Liver (tissue), 3 donors: ENCODE results near the gene TPRG1L.

Experiments used
- CTCF ChIP-seq: fragments of 150-350 bp; IDR thresholded peaks from 2 replicates; pipeline ENCODE4 v1.5.1; 2017; ENCODE audit warnings: improper control_type of control experiment, low read depth, low read length; ENCODE audit not compliant: missing input control
- FOXA1 ChIP-seq: IDR thresholded peaks from 2 replicates; pipeline ENCODE4 v1.6.1; 2016; ENCODE audit warnings: antibody characterized with exemption
- JUND ChIP-seq, 2 donors: IDR thresholded peaks; 2 replicates each; pipeline ENCODE4 v1.6.1; 2016; ENCODE audit warnings: antibody characterized with exemption in 2 of 2
- RAD21 ChIP-seq, 2 donors: IDR thresholded peaks; 2 replicates each; pipeline ENCODE4 v1.6.1; 2016; ENCODE audit warnings: antibody characterized with exemption in 2 of 2, mild to moderate bottlenecking in 2 of 2
- SP1 ChIP-seq: IDR thresholded peaks from 2 replicates; pipeline ENCODE4 v1.6.1; 2018; ENCODE audit warnings: antibody characterized with exemption, mild to moderate bottlenecking
- TAF1 ChIP-seq: conservative IDR thresholded peaks from 2 replicates; pipeline ENCODE4 v1.6.1; 2016; ENCODE audit warnings: antibody characterized with exemption, mild to moderate bottlenecking
- YY1 ChIP-seq: IDR thresholded peaks from 2 replicates; pipeline ENCODE4 v1.6.1; 2016; ENCODE audit warnings: antibody characterized with exemption, mild to moderate bottlenecking
- TF ChIP-seq, protein P1 (sequence below): IDR thresholded peaks from 2 replicates; pipeline ENCODE4 v1.6.1; 2016; ENCODE audit warnings: antibody characterized with exemption
- TF ChIP-seq, protein P2 (sequence below): IDR thresholded peaks from 2 replicates; pipeline ENCODE4 v1.6.1; 2016; ENCODE audit warnings: antibody characterized with exemption, mild to moderate bottlenecking
- TF ChIP-seq, protein P3 (sequence below): IDR thresholded peaks from 2 replicates; pipeline ENCODE4 v1.6.1; 2016; ENCODE audit warnings: antibody characterized with exemption
- donor health status: healthy.
- donor health status: healthy.

GRCh38 chr1:3608154-3608553 is 16.7 kb upstream of the TPRG1L start:
- no peak for TF ChIP-seq CTCF
- TF ChIP-seq, protein P1, sequence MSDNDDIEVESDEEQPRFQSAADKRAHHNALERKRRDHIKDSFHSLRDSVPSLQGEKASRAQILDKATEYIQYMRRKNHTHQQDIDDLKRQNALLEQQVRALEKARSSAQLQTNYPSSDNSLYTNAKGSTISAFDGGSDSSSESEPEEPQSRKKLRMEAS = no peak
- TF ChIP-seq RAD21 (IDR thresholded peaks at IDR 0.05) = no peak
- TF ChIP-seq, protein P2, sequence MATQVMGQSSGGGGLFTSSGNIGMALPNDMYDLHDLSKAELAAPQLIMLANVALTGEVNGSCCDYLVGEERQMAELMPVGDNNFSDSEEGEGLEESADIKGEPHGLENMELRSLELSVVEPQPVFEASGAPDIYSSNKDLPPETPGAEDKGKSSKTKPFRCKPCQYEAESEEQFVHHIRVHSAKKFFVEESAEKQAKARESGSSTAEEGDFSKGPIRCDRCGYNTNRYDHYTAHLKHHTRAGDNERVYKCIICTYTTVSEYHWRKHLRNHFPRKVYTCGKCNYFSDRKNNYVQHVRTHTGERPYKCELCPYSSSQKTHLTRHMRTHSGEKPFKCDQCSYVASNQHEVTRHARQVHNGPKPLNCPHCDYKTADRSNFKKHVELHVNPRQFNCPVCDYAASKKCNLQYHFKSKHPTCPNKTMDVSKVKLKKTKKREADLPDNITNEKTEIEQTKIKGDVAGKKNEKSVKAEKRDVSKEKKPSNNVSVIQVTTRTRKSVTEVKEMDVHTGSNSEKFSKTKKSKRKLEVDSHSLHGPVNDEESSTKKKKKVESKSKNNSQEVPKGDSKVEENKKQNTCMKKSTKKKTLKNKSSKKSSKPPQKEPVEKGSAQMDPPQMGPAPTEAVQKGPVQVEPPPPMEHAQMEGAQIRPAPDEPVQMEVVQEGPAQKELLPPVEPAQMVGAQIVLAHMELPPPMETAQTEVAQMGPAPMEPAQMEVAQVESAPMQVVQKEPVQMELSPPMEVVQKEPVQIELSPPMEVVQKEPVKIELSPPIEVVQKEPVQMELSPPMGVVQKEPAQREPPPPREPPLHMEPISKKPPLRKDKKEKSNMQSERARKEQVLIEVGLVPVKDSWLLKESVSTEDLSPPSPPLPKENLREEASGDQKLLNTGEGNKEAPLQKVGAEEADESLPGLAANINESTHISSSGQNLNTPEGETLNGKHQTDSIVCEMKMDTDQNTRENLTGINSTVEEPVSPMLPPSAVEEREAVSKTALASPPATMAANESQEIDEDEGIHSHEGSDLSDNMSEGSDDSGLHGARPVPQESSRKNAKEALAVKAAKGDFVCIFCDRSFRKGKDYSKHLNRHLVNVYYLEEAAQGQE = no peak
- no peak for TF ChIP-seq TAF1
- TF ChIP-seq YY1 = no peak
- TF ChIP-seq, protein P3, sequence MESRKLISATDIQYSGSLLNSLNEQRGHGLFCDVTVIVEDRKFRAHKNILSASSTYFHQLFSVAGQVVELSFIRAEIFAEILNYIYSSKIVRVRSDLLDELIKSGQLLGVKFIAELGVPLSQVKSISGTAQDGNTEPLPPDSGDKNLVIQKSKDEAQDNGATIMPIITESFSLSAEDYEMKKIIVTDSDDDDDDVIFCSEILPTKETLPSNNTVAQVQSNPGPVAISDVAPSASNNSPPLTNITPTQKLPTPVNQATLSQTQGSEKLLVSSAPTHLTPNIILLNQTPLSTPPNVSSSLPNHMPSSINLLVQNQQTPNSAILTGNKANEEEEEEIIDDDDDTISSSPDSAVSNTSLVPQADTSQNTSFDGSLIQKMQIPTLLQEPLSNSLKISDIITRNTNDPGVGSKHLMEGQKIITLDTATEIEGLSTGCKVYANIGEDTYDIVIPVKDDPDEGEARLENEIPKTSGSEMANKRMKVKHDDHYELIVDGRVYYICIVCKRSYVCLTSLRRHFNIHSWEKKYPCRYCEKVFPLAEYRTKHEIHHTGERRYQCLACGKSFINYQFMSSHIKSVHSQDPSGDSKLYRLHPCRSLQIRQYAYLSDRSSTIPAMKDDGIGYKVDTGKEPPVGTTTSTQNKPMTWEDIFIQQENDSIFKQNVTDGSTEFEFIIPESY = no peak
- no peak for TF ChIP-seq JUND (IDR thresholded peaks at IDR 0.05)
- no peak for TF ChIP-seq SP1
- TF ChIP-seq FOXA1 = no peak
